ENCODE measurements around the gene EIF6. TPM values are rescaled to one million over a fixed set of nuclear protein-coding genes. Genes with fewer than 3 reads are reported as not detected.

EIF6 gene
- total and polyA plus RNA-seq, 2 experiments from 2014 or later, result 149 to 215 TPM

GRCh38 chr20:35303382-35303734 lies 18.8 kb upstream of the EIF6 start (continued):
- TF ChIP-seq REST (IDR thresholded peaks at IDR 0.05; ENCODE audit: unreplicated experiment), result no peak
- TF ChIP-seq ZNF331 (CRISPR knock-in tag; IDR thresholded peaks at IDR 0.05; ENCODE audit: low read depth), result no peak
- TF ChIP-seq JUNB (IDR thresholded peaks at IDR 0.05; ENCODE audit: unreplicated experiment), result no peak
- no peak for TF ChIP-seq EZH2phosphoT487 (IDR thresholded peaks at IDR 0.05; ENCODE audit: unreplicated experiment)
- TF ChIP-seq STAT1 (IDR thresholded peaks at IDR 0.05; ENCODE audit: unreplicated experiment), result no peak
- TF ChIP-seq CTCF (conservative IDR thresholded peaks at IDR 0.05; ENCODE audit: low read depth in 2 of 2), result no peak

GRCh38 chr20:35302421-35303335 lies 18.1 kb upstream of the EIF6 start:
- Mint-ChIP-seq H3K27me3 (ENCODE audit: insufficient read depth, low read depth, poor library complexity) (peaks cover 7% of the 10 kb centered on the region), H3K27ac (no peak overlapping the region), H3K4me1 (peaks cover 21% of the 10 kb centered on the region), H3K4me3 (no peak overlapping the region), H3K9me3 (no peaks in the 10 kb centered on the region), H3K36me3 (ENCODE audit: low read depth) (peaks cover 7% of the 10 kb centered on the region; the same call in 1 of the 3 replicates)
- Histone ChIP-seq H3K27me3 (ENCODE audit: insufficient read depth) (no peaks in the 10 kb centered on the region), H3K4me2 (no peak overlapping the region), H3K9me2 (ENCODE audit: insufficient read depth) (no peaks in the 10 kb centered on the region), H3K36me3 (ENCODE audit: insufficient read depth) (no peaks in the 10 kb centered on the region), H2AFZ (no peak overlapping the region), H3K4me3 (no peak overlapping the region), H3K79me2 (replicated peaks; ENCODE audit: insufficient read depth) (no peaks in the 10 kb centered on the region), H3F3A (replicated peaks; ENCODE audit: low read depth) (peaks cover 8% of the 10 kb centered on the region; the same call in 1 of the 2 replicates), H4K20me1 (replicated peaks; ENCODE audit: insufficient read depth) (no peaks in the 10 kb centered on the region), H3K4me1 (ENCODE audit: insufficient read depth) (peaks cover 9% of the 10 kb centered on the region), H3K27ac (ENCODE audit: low read depth) (no peak overlapping the region)
- ATAC-seq, result no peak
- TF ChIP-seq CREB1 (CRISPR knock-in tag; IDR thresholded peaks at IDR 0.05; ENCODE audit: low read depth) (no peak), ZNF462 (CRISPR knock-in tag; IDR thresholded peaks at IDR 0.05) (no peak), JUNB (IDR thresholded peaks at IDR 0.05; ENCODE audit: unreplicated experiment) (no peak), ETS1 (IDR thresholded peaks at IDR 0.05) (no peak)
- no peak for DNase-seq (ENCODE audit: low spot score)
